ENCODE measurements around the gene DACH1. TPM values are rescaled to one million over a fixed set of nuclear protein-coding genes. Genes with fewer than 3 reads are reported as not detected.

The DACH1 gene
- total RNA-seq, 2 experiments from 2014 or later: not detected

DNA sequence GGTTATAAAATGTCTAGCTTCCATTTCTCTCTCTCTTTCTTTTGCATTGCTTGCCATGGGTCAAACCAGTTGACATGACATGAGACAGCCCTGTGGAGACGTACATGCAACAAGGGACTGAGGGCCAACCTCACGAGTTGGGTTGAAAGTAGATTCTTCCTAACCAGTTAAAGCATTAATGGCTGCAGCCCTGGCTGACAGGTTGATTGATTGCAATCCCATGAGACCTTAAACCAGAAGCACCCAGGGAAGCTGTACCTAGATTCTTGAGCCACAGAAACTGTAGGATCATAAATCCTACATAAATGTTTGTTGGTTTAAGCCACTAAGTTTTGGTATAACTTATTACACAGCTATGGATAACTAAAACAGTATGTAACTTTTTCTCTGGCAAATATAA, 373.8 kb downstream of the DACH1 start:
- Mint-ChIP-seq H3K27me3 (no peaks in the 10 kb centered on the region), H3K9me3 (no peaks in the 10 kb centered on the region)
- DNase-seq: no peak

DNA sequence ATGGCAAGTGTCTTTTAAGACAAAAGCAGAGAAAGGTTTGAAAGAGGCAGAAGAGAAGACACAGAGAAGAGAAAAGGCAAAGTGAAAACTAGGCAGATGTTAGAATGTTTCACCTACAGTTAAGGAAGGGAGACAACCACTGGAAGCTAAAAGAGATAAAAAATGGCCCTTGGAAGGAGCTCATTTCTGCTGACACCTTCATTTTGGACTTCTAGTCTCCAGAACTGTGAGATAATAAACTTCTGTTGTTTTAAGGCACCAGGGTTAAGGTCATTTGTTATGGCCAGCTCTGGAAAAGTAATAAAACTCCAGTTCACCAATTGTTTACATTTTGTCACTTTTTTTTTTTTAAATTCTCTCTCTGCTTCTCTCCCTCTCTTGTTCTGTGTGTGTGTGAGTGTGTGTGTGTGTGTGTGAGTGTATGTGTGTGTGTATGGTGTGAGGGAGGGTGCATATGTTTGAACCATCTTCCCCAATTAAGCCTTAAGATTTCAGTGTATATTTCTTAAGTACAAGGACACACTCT, 374.6 kb downstream of the DACH1 start:
- Mint-ChIP-seq H3K4me1 (no peaks in the 10 kb centered on the region), H3K9me3 (no peaks in the 10 kb centered on the region), H3K27ac (no peak overlapping the region), H3K27me3 (no peaks in the 10 kb centered on the region), H3K4me3 (no peak overlapping the region), H3K36me3 (ENCODE audit: low read depth) (no peaks in the 10 kb centered on the region)
- ChIA-PET CTCF (no interaction called here), POLR2A (no interaction called here)
- DNase-seq: no peak

More for the DNA sequence above, 373.8 kb downstream of the DACH1 start:
- no peaks in the 10 kb centered on the region for H3K4me1 Mint-ChIP-seq
- ChIA-PET POLR2A (no interaction called here), CTCF (no interaction called here)
- H3K27ac Mint-ChIP-seq: no peak overlapping the region
- no peaks in the 10 kb centered on the region for H3K36me3 Mint-ChIP-seq (ENCODE audit: low read depth)
- no peak overlapping the region for H3K4me3 Mint-ChIP-seq

DNA sequence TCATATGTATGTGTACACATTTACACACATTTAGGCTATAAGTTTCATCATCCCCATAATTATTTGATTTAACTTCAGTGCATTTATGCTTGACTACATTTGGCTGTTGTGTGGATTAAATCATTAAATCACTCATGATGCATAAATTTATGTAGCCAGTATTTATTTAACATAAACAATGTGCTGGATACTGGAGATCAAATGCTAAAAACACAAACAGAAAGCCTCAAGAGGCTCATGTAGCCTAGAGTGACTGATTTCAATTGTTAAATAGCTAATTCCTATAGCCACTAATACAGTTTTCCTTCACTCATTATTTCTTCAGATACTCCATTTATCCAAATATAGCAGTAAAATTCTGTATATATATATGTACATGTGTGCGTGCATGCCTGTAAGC, 376.0 kb downstream of the DACH1 start:
- Mint-ChIP-seq H3K4me1 (no peaks in the 10 kb centered on the region), H3K27ac (no peak overlapping the region), H3K9me3 (no peaks in the 10 kb centered on the region), H3K36me3 (ENCODE audit: low read depth) (no peaks in the 10 kb centered on the region), H3K4me3 (no peak overlapping the region), H3K27me3 (no peaks in the 10 kb centered on the region)
- no peak for DNase-seq
- CTCF ChIA-PET: no interaction called here
- POLR2A ChIA-PET: no interaction called here

DNA sequence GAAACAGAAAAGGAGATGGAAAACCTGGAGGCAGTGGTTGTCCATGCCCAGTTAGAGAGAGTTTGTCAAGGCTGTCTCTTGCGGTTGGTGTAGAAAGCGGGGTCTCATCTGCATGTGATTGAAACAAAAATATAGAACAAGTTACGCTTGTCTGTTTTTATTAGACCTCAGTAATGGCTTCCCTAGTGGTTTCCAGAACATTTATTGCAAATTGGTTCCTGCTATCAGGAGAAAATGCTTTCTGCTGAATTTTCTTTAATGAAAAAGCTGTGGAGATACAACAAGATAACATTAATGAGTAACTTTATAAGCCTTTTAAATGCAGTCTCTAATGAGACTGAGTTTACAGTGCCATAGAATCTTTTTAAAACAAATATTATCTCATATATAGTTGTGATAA, 378.0 kb downstream of the DACH1 start:
- CTCF ChIA-PET: no interaction called here

DNA sequence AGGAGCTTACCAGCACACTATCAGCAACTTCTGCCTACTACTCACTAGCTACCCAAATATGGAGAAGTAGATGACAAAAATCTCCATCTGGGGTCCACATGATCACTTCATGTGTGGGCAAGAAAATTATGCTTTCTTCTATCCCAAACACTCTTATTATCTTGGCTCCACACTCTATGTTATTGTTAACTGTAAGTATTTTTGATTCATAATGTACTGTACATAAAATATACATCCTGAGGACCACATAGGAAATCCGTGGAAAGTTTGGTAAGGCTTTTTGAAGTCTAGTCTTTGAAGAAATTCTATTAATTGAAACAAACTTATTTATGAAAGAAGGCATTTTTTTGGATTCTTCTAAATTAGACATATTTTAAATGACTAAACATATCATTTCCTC, 378.8 kb downstream of the DACH1 start:
- CTCF ChIA-PET: no interaction called here
- Mint-ChIP-seq H3K27me3 (no peaks in the 10 kb centered on the region), H3K4me1 (no peaks in the 10 kb centered on the region), H3K4me3 (no peak overlapping the region), H3K36me3 (ENCODE audit: low read depth) (no peaks in the 10 kb centered on the region), H3K9me3 (no peaks in the 10 kb centered on the region), H3K27ac (no peak overlapping the region)
- POLR2A ChIA-PET: no interaction called here
- no peak for DNase-seq

More for the DNA sequence above, 378.0 kb downstream of the DACH1 start:
- Mint-ChIP-seq H3K4me1 (no peaks in the 10 kb centered on the region), H3K27me3 (no peaks in the 10 kb centered on the region), H3K4me3 (no peak overlapping the region), H3K27ac (no peak overlapping the region), H3K9me3 (no peaks in the 10 kb centered on the region), H3K36me3 (ENCODE audit: low read depth) (no peaks in the 10 kb centered on the region)
- POLR2A ChIA-PET: no interaction called here
- DNase-seq: no peak

DNA sequence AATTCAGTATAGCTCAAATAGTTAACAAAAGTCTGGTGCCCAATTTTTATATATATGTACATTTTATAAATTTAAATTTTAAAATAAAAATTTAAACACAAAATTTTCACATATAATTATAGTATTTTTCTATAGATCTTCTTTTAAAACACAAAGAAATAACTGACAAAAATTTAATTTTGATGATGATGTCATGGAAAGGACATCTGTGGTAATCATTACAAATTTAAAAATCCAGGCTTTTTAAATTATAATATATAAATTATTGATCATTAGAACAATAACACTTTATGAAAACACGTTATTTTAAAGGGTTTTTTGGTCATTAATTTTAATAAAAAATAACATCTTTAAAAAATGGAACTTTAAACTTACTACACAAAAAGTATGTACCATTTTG, 381.1 kb downstream of the DACH1 start:
- no peak for DNase-seq
- H3K9me3 Mint-ChIP-seq: no peaks in the 10 kb centered on the region
- H3K4me1 Mint-ChIP-seq: no peaks in the 10 kb centered on the region
- H3K27me3 Mint-ChIP-seq: no peaks in the 10 kb centered on the region
- no peaks in the 10 kb centered on the region for H3K36me3 Mint-ChIP-seq (ENCODE audit: low read depth)
- no peak overlapping the region for H3K27ac Mint-ChIP-seq
- H3K4me3 Mint-ChIP-seq: no peak overlapping the region
- POLR2A ChIA-PET: no interaction called here
- CTCF ChIA-PET: no interaction called here

DNA sequence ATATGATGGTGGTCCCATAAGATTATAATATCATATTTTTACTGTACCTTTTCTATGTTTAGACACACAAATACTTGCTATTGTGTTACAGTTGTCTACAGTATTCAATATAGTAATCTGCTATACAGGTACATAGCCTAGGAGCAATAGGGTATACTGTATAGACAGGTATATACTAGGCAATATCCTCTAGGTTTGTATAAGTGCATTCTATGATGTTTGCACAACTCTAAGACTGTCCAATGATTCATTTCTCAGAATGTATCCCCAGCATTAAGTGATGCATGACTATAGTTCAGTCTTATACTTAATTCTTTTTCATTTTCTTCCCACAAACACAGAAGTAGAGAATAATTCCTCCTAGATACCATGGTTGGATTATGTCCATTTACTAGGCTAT, 383.3 kb downstream of the DACH1 start:
- no peak overlapping the region for H3K27ac Mint-ChIP-seq
- H3K4me1 Mint-ChIP-seq: no peaks in the 10 kb centered on the region
- CTCF ChIA-PET: no interaction called here
- no peaks in the 10 kb centered on the region for H3K36me3 Mint-ChIP-seq (ENCODE audit: low read depth)
- DNase-seq: no peak
- no peak overlapping the region for H3K4me3 Mint-ChIP-seq
- H3K27me3 Mint-ChIP-seq: no peaks in the 10 kb centered on the region
- H3K9me3 Mint-ChIP-seq: no peaks in the 10 kb centered on the region
- POLR2A ChIA-PET: no interaction called here

DNA sequence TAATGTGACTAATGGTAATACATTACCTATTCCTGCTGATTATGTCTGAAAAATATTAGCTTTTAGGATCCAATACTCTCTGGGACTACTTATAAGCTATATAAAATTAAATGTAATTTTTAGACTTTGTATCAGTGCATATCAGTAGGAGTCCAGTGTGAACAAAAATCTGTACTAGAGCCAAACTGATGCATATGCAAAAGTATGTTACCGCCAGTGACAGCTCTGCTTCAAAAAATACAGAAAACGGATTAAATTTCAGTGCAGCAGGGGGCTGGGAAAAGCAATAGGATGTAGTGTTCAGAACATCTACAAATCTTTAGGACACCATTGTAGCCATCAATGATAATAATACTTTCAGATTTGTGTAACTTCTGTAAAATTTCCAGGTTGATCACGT, 385.5 kb downstream of the DACH1 start:
- H3K9me3 Mint-ChIP-seq: no peaks in the 10 kb centered on the region
- POLR2A ChIA-PET: no interaction called here
- H3K36me3 Mint-ChIP-seq (ENCODE audit: low read depth): no peaks in the 10 kb centered on the region
- H3K4me3 Mint-ChIP-seq: no peak overlapping the region
- CTCF ChIA-PET: no interaction called here
- no peak overlapping the region for H3K27ac Mint-ChIP-seq
- DNase-seq: no peak
- H3K27me3 Mint-ChIP-seq: no peaks in the 10 kb centered on the region
- no peaks in the 10 kb centered on the region for H3K4me1 Mint-ChIP-seq

DNA sequence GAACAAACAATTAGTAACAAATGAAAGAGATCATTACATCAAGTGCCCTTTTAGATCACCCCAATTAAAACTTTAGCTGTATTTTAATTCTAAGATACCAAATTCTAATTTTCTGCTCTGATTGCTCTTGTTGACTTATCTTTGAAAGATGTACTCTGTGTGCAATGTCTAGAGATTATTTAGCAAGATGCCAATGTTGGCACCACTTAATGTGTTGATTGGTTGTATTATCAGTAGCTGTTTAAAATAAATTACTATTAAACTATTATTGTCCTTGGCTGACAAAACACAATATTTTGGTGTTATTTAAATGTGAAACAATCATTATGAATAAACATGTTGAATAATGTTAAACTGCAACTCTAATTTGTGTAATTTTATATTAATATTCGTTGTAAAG, 386.0 kb downstream of the DACH1 start:
- Mint-ChIP-seq H3K4me3 (no peak overlapping the region), H3K27ac (no peak overlapping the region), H3K27me3 (no peaks in the 10 kb centered on the region), H3K4me1 (no peaks in the 10 kb centered on the region), H3K36me3 (ENCODE audit: low read depth) (no peaks in the 10 kb centered on the region), H3K9me3 (no peaks in the 10 kb centered on the region)
- no peak for DNase-seq
- ChIA-PET CTCF (no interaction called here), POLR2A (no interaction called here)

DNA sequence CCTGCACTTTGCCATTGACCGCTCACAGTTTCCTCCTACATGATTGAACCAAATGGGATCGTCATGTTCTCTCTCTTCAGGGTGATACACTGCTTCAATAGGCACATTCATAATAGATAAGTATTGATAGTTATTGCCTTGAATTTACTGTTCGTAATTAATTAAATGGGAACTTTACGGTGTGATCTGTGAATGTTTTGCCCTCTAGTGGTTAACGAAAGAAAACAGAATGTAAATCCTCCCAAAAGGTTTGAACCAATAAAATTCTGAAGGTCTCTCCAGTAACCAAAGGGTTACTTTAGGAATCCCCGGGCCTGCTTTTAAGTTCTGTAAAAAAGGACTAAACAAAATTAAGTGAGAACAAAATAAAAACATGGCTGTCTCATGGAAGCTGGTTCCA, 389.3 kb downstream of the DACH1 start:
- Mint-ChIP-seq H3K27ac (no peak overlapping the region), H3K27me3 (no peaks in the 10 kb centered on the region), H3K4me3 (no peak overlapping the region), H3K4me1 (no peaks in the 10 kb centered on the region), H3K9me3 (no peaks in the 10 kb centered on the region), H3K36me3 (ENCODE audit: low read depth) (no peaks in the 10 kb centered on the region)
- ChIA-PET POLR2A (no interaction called here), CTCF (interaction anchor here (0.8 kb wide), 1 partner anchor 7 kb away, joined by 3 read pairs; no protein-coding TSS in a partner anchor)
- no peak for DNase-seq

DNA sequence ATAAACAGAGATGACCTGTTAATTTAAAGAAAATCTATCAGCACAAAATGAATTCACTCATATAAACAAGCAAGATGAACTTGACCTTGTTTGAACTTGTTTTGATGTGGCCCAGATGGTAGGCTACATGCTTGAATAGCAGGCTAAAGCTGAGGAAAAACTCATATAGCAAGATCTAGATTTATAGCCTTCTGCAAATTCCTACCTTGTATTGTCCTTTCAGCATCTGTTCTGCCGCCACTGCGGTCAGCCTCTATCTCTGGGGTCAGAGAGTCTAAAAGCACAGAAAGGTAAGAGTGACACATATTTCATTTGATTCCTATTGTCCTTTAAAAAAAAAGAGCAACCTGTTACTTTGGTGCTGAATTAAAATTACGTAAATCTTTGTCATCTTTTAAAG, 392.1 kb downstream of the DACH1 start:
- no peak overlapping the region for H3K27ac Mint-ChIP-seq
- H3K4me1 Mint-ChIP-seq: no peaks in the 10 kb centered on the region
- H3K27me3 Mint-ChIP-seq: no peaks in the 10 kb centered on the region
- ChIA-PET POLR2A (no interaction called here), CTCF (no interaction called here)
- no peak for DNase-seq
- no peaks in the 10 kb centered on the region for H3K9me3 Mint-ChIP-seq
- H3K4me3 Mint-ChIP-seq: no peak overlapping the region
- no peaks in the 10 kb centered on the region for H3K36me3 Mint-ChIP-seq (ENCODE audit: low read depth)

DNA sequence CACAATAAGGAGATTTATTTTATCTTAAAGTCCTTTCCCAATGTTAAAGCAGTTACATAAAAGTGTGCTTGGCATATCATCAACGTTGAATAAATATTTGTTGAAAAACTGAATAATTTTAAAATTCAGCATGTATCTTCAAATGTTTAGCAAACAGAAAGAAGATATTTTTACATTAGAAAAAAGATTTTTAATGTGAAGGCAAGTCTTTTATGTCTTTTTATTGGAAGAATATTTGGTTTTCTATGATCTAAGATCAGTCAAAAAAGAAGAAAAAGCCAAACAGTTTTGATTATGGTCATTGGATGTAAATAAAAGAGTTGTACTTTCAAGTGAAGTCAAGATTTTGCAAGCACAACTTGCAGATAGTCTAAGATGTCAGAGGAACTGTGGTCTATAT, 397.4 kb downstream of the DACH1 start:
- CTCF ChIA-PET: no interaction called here
- no peaks in the 10 kb centered on the region for H3K36me3 Mint-ChIP-seq (ENCODE audit: low read depth)
- H3K27me3 Mint-ChIP-seq: no peaks in the 10 kb centered on the region
- H3K4me3 Mint-ChIP-seq: no peak overlapping the region
- no peak for DNase-seq
- H3K4me1 Mint-ChIP-seq: no peaks in the 10 kb centered on the region
- H3K9me3 Mint-ChIP-seq: no peaks in the 10 kb centered on the region
- H3K27ac Mint-ChIP-seq: no peak overlapping the region
- POLR2A ChIA-PET: no interaction called here

DNA sequence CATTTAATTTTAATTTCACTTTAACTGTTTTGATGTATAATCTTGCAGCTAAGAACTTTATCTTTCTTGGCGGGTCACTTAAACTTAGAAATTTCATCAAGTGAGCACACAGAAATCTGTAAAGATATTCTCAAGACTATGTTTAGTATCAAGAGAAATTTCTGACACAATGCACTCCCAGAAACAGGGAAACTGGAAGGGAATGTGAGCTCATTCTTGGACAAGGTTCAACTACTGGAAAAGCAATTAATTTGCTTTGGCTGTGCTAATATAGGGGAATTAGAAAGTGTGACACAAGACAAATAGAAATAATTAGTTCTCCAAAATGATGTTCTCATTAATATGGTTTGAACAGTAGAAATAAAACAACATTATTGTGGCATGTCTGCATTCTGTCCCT, 402.3 kb downstream of the DACH1 start:
- Mint-ChIP-seq H3K9me3 (no peaks in the 10 kb centered on the region), H3K36me3 (ENCODE audit: low read depth) (no peaks in the 10 kb centered on the region), H3K4me1 (no peaks in the 10 kb centered on the region), H3K4me3 (no peak overlapping the region), H3K27ac (no peak overlapping the region), H3K27me3 (no peaks in the 10 kb centered on the region)
- no peak for DNase-seq
- ChIA-PET POLR2A (no interaction called here), CTCF (interaction anchor here (0.5 kb wide), 1 partner anchor 316 kb away, joined by 3 read pairs; no protein-coding TSS in a partner anchor)

DNA sequence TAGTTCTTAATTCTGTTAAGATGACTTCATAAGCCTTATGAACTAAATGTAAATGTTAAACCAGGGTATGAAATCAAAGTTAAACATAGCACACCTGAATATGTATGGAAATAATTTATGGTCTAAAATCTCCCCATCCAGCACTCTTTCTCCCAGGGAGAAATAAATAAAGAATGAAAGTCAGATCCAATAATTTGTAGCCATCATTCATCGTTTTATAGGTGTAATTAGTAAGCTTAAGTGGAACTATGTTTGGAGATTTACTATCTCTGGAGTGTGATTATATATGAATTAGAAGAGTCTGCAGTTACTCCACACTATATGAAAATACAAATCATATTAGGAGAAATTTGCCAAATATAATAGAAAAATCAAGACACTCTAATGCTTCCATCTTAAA, 405.1 kb downstream of the DACH1 start:
- Mint-ChIP-seq H3K36me3 (ENCODE audit: low read depth) (no peaks in the 10 kb centered on the region), H3K4me1 (no peaks in the 10 kb centered on the region), H3K4me3 (no peak overlapping the region), H3K9me3 (no peaks in the 10 kb centered on the region), H3K27ac (no peak overlapping the region), H3K27me3 (no peaks in the 10 kb centered on the region)
- POLR2A ChIA-PET: no interaction called here
- no peak for DNase-seq
- CTCF ChIA-PET: no interaction called here

DNA sequence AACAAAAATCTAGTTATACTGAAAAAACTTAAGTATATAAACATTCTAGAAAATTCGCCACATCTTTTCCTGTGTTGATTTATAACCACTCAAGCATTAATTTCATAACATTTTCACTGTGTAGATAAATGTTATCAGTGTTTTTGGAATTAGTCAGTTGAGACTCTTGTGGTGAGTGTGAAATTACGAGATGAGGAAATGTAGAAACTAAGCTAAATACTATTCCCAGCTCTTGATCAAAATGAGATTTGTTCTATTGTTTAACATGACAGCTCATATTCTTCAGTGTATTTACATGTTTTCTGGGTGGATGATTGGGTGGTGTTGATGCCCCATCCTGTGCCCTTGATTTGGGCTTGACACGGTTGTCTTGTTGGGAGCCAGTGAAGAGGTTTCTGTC, 406.8 kb downstream of the DACH1 start:
- Mint-ChIP-seq H3K9me3 (no peaks in the 10 kb centered on the region), H3K27me3 (no peaks in the 10 kb centered on the region)
- POLR2A ChIA-PET: no interaction called here

More for the DNA sequence above, 406.8 kb downstream of the DACH1 start:
- Mint-ChIP-seq H3K4me3 (no peak overlapping the region), H3K36me3 (ENCODE audit: low read depth) (no peaks in the 10 kb centered on the region), H3K27ac (no peak overlapping the region), H3K4me1 (no peaks in the 10 kb centered on the region)
- CTCF ChIA-PET: no interaction called here
- DNase-seq: no peak
